OCI-LY1 (cell line): ENCODE measurements around the gene P2RX6.

Experiments
- H2AFZ ChIP-seq: fragments of 200-600 bp; sonication (generic), shearing (Covaris generic); 2 replicates; pipeline ENCODE4 v1.6.0; 2014; ENCODE audit warnings: antibody characterized with exemption, mild to moderate bottlenecking, low read length
- H3F3A ChIP-seq: fragments of 200-600 bp; sonication (generic), shearing (Covaris generic); 2 replicates; pipeline ENCODE4 v1.6.0; 2014; ENCODE audit warnings: mild to moderate bottlenecking, antibody characterized with exemption, low read length, moderate library complexity; ENCODE audit not compliant: insufficient read depth
- H3K27ac ChIP-seq: fragments of 200-600 bp; sonication (generic); 2 replicates; pipeline ENCODE4 v1.5.1; 2014; ENCODE audit warnings: low read length, mixed run types, mild to moderate bottlenecking, low read depth; ENCODE audit not compliant: poor library complexity, severe bottlenecking
- H3K27me3 ChIP-seq: fragments of 200-600 bp; sonication (generic); 2 replicates; pipeline ENCODE4 v1.6.0; 2014; ENCODE audit warnings: antibody characterized with exemption, mild to moderate bottlenecking, low read length, moderate library complexity; ENCODE audit not compliant: insufficient read depth
- H3K36me3 ChIP-seq: fragments of 200-600 bp; sonication (generic); 2 replicates; pipeline ENCODE4 v1.6.1; 2014; ENCODE audit warnings: mild to moderate bottlenecking, antibody characterized with exemption, low read length, moderate library complexity, mixed read lengths; ENCODE audit not compliant: insufficient read depth
- H3K4me1 ChIP-seq: fragments of 200-600 bp; sonication (generic); 2 replicates; pipeline ENCODE4 v1.5.1; 2014; ENCODE audit warnings: mild to moderate bottlenecking, low read length, moderate library complexity; ENCODE audit not compliant: insufficient read depth, severe bottlenecking
- H3K4me2 ChIP-seq: fragments of 200-600 bp; sonication (generic), shearing (Covaris generic); 2 replicates; pipeline ENCODE4 v1.6.1; 2014; ENCODE audit warnings: low read length
- H3K4me3 ChIP-seq: fragments of 200-600 bp; sonication (generic); 2 replicates; pipeline ENCODE4 v1.5.1; 2014; ENCODE audit warnings: low read length, low read depth, mild to moderate bottlenecking, mixed read lengths; ENCODE audit not compliant: poor library complexity, severe bottlenecking
- H3K79me2 ChIP-seq: fragments of 200-600 bp; shearing (Covaris generic); 2 replicates; pipeline ENCODE4 v1.6.1; 2016; ENCODE audit warnings: mixed run types, low read length, mixed read lengths; ENCODE audit not compliant: insufficient read depth
- H3K9ac ChIP-seq: fragments of 200-600 bp; sonication (generic), shearing (Covaris generic); 2 replicates; pipeline ENCODE4 v1.6.1; 2014; ENCODE audit warnings: mild to moderate bottlenecking, low read length, mixed read lengths
- H3K9me2 ChIP-seq: fragments of 200-600 bp; sonication (generic), shearing (Covaris generic); 2 replicates; pipeline ENCODE4 v1.6.1; 2014; ENCODE audit warnings: low read depth, mild to moderate bottlenecking, low read length, mixed read lengths
- H3K9me3 ChIP-seq: fragments of 200-600 bp; shearing (Covaris generic); 2 replicates; pipeline ENCODE4 v1.6.1; 2014; ENCODE audit warnings: low read length, mixed read lengths
- H4K20me1 ChIP-seq: fragments of 200-600 bp; sonication (generic), shearing (Covaris generic); 2 replicates; pipeline ENCODE4 v1.6.0; 2016; ENCODE audit warnings: mild to moderate bottlenecking, low read length; ENCODE audit not compliant: insufficient read depth
- CTCF ChIP-seq: fragments of 200-600 bp; sonication (generic), shearing (Covaris generic); IDR thresholded peaks from 2 replicates; pipeline ENCODE4 v1.5.1; 2017; ENCODE audit warnings: mild to moderate bottlenecking, antibody characterized with exemption, low read length, moderate library complexity, mixed read lengths
- EZH2 ChIP-seq: fragments of 200-600 bp; sonication (generic), shearing (Covaris generic); IDR thresholded peaks from 2 replicates; pipeline ENCODE4 v1.8.0; 2017; ENCODE audit warnings: borderline replicate concordance, mixed run types, mild to moderate bottlenecking, antibody characterized with exemption, low read length, moderate library complexity, mixed read lengths

Gene P2RX6

GRCh38 chr22:20975541-20976290 is 39.2 kb upstream of the P2RX6 start:
- peaks cover 9% of the 10 kb centered on the region for H3K9me3 ChIP-seq
- H3K4me2 ChIP-seq = no peak overlapping the region
- no peaks in the 10 kb centered on the region for H3K36me3 ChIP-seq
- TF ChIP-seq EZH2 = no peak
- no peak for TF ChIP-seq CTCF
- no peaks in the 10 kb centered on the region for H3K4me1 ChIP-seq
- no peak overlapping the region for H3K9ac ChIP-seq
- no peak overlapping the region for H3K27ac ChIP-seq
- H3K4me3 ChIP-seq = no peak overlapping the region
- H2AFZ ChIP-seq = no peak overlapping the region
- H3K79me2 ChIP-seq = no peaks in the 10 kb centered on the region
- no peaks in the 10 kb centered on the region; the same call in 1 of the 2 replicates for H3K27me3 ChIP-seq
- no peaks in the 10 kb centered on the region for H4K20me1 ChIP-seq
- no peaks in the 10 kb centered on the region for H3K9me2 ChIP-seq
- no peaks in the 10 kb centered on the region for H3F3A ChIP-seq

- no peaks in the 10 kb centered on the region for H3K9me2 ChIP-seq
- H3K79me2 ChIP-seq = no peaks in the 10 kb centered on the region
- TF ChIP-seq EZH2 = no peak
- H3K27ac ChIP-seq = no peak overlapping the region
- no peak overlapping the region for H2AFZ ChIP-seq
- no peak overlapping the region for H3K9ac ChIP-seq
- H3K9me3 ChIP-seq = peaks cover 9% of the 10 kb centered on the region
- H4K20me1 ChIP-seq = no peaks in the 10 kb centered on the region
- H3K4me2 ChIP-seq = no peak overlapping the region
- H3F3A ChIP-seq = no peaks in the 10 kb centered on the region
- H3K4me3 ChIP-seq = no peak overlapping the region
- no peaks in the 10 kb centered on the region for H3K36me3 ChIP-seq
- peaks cover 6% of the 10 kb centered on the region for H3K4me1 ChIP-seq
- H3K27me3 ChIP-seq = no peaks in the 10 kb centered on the region; the same call in 1 of the 2 replicates
Observed at GRCh38 chr22:20976291-20976877, 38.6 kb upstream of the P2RX6 start.

GRCh38 chr22:20977019-20977418 is 37.9 kb upstream of the P2RX6 start:
- H3K9ac ChIP-seq = no peak overlapping the region
- H4K20me1 ChIP-seq = no peaks in the 10 kb centered on the region
- no peak overlapping the region for H3K4me2 ChIP-seq
- no peaks in the 10 kb centered on the region; the same call in 1 of the 2 replicates for H3K27me3 ChIP-seq
- H3K36me3 ChIP-seq = no peaks in the 10 kb centered on the region
- no peaks in the 10 kb centered on the region for H3K9me2 ChIP-seq
- no peaks in the 10 kb centered on the region for H3K79me2 ChIP-seq
- H3K27ac ChIP-seq = no peak overlapping the region
- H2AFZ ChIP-seq = no peak overlapping the region
- peaks cover 10% of the 10 kb centered on the region for H3K4me1 ChIP-seq
- no peaks in the 10 kb centered on the region for H3F3A ChIP-seq
- H3K9me3 ChIP-seq = peaks cover 9% of the 10 kb centered on the region
- TF ChIP-seq EZH2 (no peak), CTCF (no peak)
- H3K4me3 ChIP-seq = no peak overlapping the region
